H1 (cell line): Measurements from ENCODE around the gene ITGA3. TPM values are rescaled to one million over a fixed set of nuclear protein-coding genes. Genes with fewer than 3 reads are reported as not detected.

Experiments
- CTCF ChIA-PET: fragments of 300-600 bp; sonication (Branson Sonifier 250); formaldehyde crosslinking; loops from one replicate; lab custom pipeline; 2021; ENCODE audit not compliant: partially characterized antibody; lab: Charles Lee
- POLR2A ChIA-PET: fragments of 300-600 bp; sonication (Branson Sonifier 250); formaldehyde crosslinking; loops from one replicate; lab custom pipeline; 2021; ENCODE audit warnings: inconsistent platforms; ENCODE audit not compliant: partially characterized antibody; lab: Charles Lee
- DNase-seq, 2 experiments: peaks; one replicate each; pipeline versions ENCODE4 v3.0.0 to v3.0.0-alpha.2; 2010 to 2022; ENCODE audit warnings: low spot score in 2 of 2, low read depth in 1 of 2, mixed read lengths in 1 of 2
- FAIRE-seq: peaks from 2 replicates; lab custom pipeline; 2011; peaks lifted over from hg19 to GRCh38; lab: Jason Lieb, UNC
- H2AFZ ChIP-seq: 2 replicates; pipeline ENCODE4 v1.8.1; 2012; ENCODE audit warnings: low read length, inconsistent platforms
- H2AK5ac ChIP-seq: 2 replicates; pipeline ENCODE4 v1.6.1; 2013; ENCODE audit warnings: low read depth, low read length
- H2BK120ac ChIP-seq: replicated peaks from 2 replicates; pipeline ENCODE3; 2013; ENCODE audit warnings: low read depth, low read length, inconsistent platforms
- H2BK12ac ChIP-seq: 2 replicates; pipeline ENCODE4 v1.6.1; 2013; ENCODE audit warnings: low read depth, low read length
- H2BK15ac ChIP-seq: 2 replicates; pipeline ENCODE4 v1.6.1; 2013; ENCODE audit warnings: low read length
- H2BK20ac ChIP-seq: 2 replicates; pipeline ENCODE4 v1.6.1; 2013; ENCODE audit warnings: low read length
- H2BK5ac ChIP-seq: 2 replicates; pipeline ENCODE4 v1.6.1; 2013; ENCODE audit warnings: low read depth, low read length
- H3K14ac ChIP-seq: 2 replicates; pipeline ENCODE4 v1.6.1; 2013; ENCODE audit warnings: inconsistent platforms; ENCODE audit not compliant: insufficient read length
- H3K18ac ChIP-seq: 2 replicates; pipeline ENCODE4 v1.6.1; 2013; ENCODE audit warnings: low read length; ENCODE audit errors: extremely low read depth
- H3K23ac ChIP-seq: 2 replicates; pipeline ENCODE4 v1.6.1; 2013; ENCODE audit warnings: inconsistent platforms; ENCODE audit not compliant: insufficient read length
- H3K23me2 ChIP-seq: 2 replicates; pipeline ENCODE4 v1.6.1; 2013; ENCODE audit warnings: low read depth, low read length
- H3K27ac ChIP-seq: 2 replicates; pipeline ENCODE4 v1.6.1; 2011; ENCODE audit warnings: low read depth, low read length, inconsistent platforms
- H3K27me3 ChIP-seq, 4 experiments: replicated peaks in 1 of 4; 1 replicate in 1 of 4; 2 replicates in 3 of 4; pipeline versions ENCODE4 v1.6.1 to v1.8.1; 2011 to 2013; ENCODE audit warnings: low read length in 3 of 4, mild to moderate bottlenecking in 3 of 4, inconsistent platforms in 2 of 4, mixed read lengths in 2 of 4, moderate library complexity in 1 of 4; ENCODE audit not compliant: control insufficient read depth in 3 of 4, insufficient read depth in 3 of 4; ENCODE audit errors: extremely low read depth in 1 of 4
- H3K36me3 ChIP-seq, 4 experiments: 2 replicates each; pipeline versions ENCODE4 v1.6.1 to v1.8.1; 2011 to 2013; ENCODE audit warnings: mild to moderate bottlenecking in 4 of 4, low read length in 3 of 4, moderate library complexity in 2 of 4, control low read depth in 1 of 4, inconsistent platforms in 1 of 4; ENCODE audit not compliant: insufficient read depth in 4 of 4, control insufficient read depth in 2 of 4
- H3K4ac ChIP-seq: replicated peaks from 2 replicates; pipeline ENCODE3; 2013; ENCODE audit warnings: low read length, low read depth, mixed read lengths, inconsistent platforms; ENCODE audit not compliant: insufficient read length
- H3K4me1 ChIP-seq, 4 experiments: replicated peaks in 1 of 4; 1 replicate in 1 of 4; 2 replicates in 3 of 4; pipeline versions ENCODE4 v1.6.1 to v1.8.1; 2011 to 2013; ENCODE audit warnings: low read length in 3 of 4, inconsistent platforms in 2 of 4, mixed read lengths in 1 of 4; ENCODE audit not compliant: insufficient read depth in 4 of 4, control insufficient read depth in 3 of 4
- H3K4me2 ChIP-seq, 2 experiments: 2 replicates each; pipeline versions ENCODE4 v1.6.1 to v1.8.1; 2011 to 2013; ENCODE audit warnings: low read depth in 2 of 2, low read length in 2 of 2, control low read depth in 1 of 2, inconsistent platforms in 1 of 2, mild to moderate bottlenecking in 1 of 2; ENCODE audit not compliant: insufficient read depth in 1 of 2
- H3K4me3 ChIP-seq, 4 experiments: fragments of 200-600, 300-600 bp in 1 of 4; sonication (generic), shearing (Covaris generic), sonication (Bioruptor Twin) in 1 of 4; 2 replicates each; pipeline versions ENCODE4 v1.5.1 to v1.8.1; 2011 to 2016; ENCODE audit warnings: low read length in 4 of 4, low read depth in 3 of 4, control low read depth in 2 of 4, inconsistent platforms in 2 of 4, mild to moderate bottlenecking in 2 of 4, mixed read lengths in 1 of 4, moderate library complexity in 1 of 4; ENCODE audit not compliant: insufficient read depth in 2 of 4; ENCODE audit errors: extremely low read depth in 1 of 4
- H3K56ac ChIP-seq: replicated peaks from 2 replicates; pipeline ENCODE3; 2013; ENCODE audit warnings: low read depth, mild to moderate bottlenecking, mixed read lengths, low read length, inconsistent platforms; ENCODE audit not compliant: insufficient read length
- H3K79me1 ChIP-seq: 2 replicates; pipeline ENCODE4 v1.6.1; 2013; ENCODE audit warnings: low read depth, low read length, control low read depth
- H3K79me2 ChIP-seq, 2 experiments: 2 replicates each; pipeline versions ENCODE4 v1.6.1 to v1.8.1; 2012 to 2013; ENCODE audit warnings: low read length in 2 of 2, mild to moderate bottlenecking in 2 of 2, inconsistent platforms in 1 of 2; ENCODE audit not compliant: insufficient read depth in 2 of 2, control insufficient read depth in 1 of 2
- H3K9ac ChIP-seq, 4 experiments: replicated peaks in 1 of 4; 1 replicate in 1 of 4; 2 replicates in 3 of 4; pipeline versions ENCODE4 v1.6.1 to v1.8.1; 2011 to 2013; ENCODE audit warnings: low read depth in 3 of 4, low read length in 3 of 4, control low read depth in 2 of 4, mild to moderate bottlenecking in 2 of 4, moderate library complexity in 2 of 4, inconsistent platforms in 1 of 4; ENCODE audit errors: extremely low read depth in 1 of 4
- H3K9me3 ChIP-seq, 2 experiments: 2 replicates each; pipeline versions ENCODE4 v1.6.1 to v1.8.1; 2012 to 2013; ENCODE audit warnings: mild to moderate bottlenecking in 2 of 2, moderate library complexity in 2 of 2, control low read depth in 1 of 2, inconsistent platforms in 1 of 2, low read depth in 1 of 2, low read length in 1 of 2, mixed read lengths in 1 of 2; ENCODE audit not compliant: insufficient read depth in 2 of 2
- H4K20me1 ChIP-seq, 2 experiments: replicated peaks in 1 of 2; 2 replicates each; pipeline versions ENCODE3 to v1.8.1; 2011 to 2013; ENCODE audit warnings: inconsistent platforms in 2 of 2, low read length in 2 of 2, mild to moderate bottlenecking in 1 of 2; ENCODE audit not compliant: insufficient read depth in 2 of 2, control insufficient read depth in 1 of 2
- H4K5ac ChIP-seq: 2 replicates; pipeline ENCODE4 v1.6.1; 2013; ENCODE audit warnings: low read length, low read depth, mixed read lengths, inconsistent platforms; ENCODE audit not compliant: insufficient read length
- H4K8ac ChIP-seq: 2 replicates; pipeline ENCODE4 v1.8.0; 2013; ENCODE audit warnings: mild to moderate bottlenecking, moderate library complexity, low read length, inconsistent platforms; ENCODE audit not compliant: insufficient read depth; ENCODE audit errors: extremely low read depth
- H4K91ac ChIP-seq: replicated peaks from 2 replicates; pipeline ENCODE3; 2013; ENCODE audit warnings: low read length, mixed read lengths, inconsistent platforms; ENCODE audit not compliant: insufficient read length
- EGR1 ChIP-seq: IDR thresholded peaks from 2 replicates; pipeline ENCODE4 v1.6.1; 2011; ENCODE audit warnings: low read depth, low read length, borderline replicate concordance
- JUND ChIP-seq: IDR thresholded peaks from 2 replicates; pipeline ENCODE4 v1.6.1; 2011; ENCODE audit warnings: mild to moderate bottlenecking, improper control_type of control experiment, low read length
- SP2 ChIP-seq: IDR thresholded peaks from 2 replicates; pipeline ENCODE4 v1.6.1; 2012; ENCODE audit warnings: mild to moderate bottlenecking, low read length, inconsistent platforms
- TAF1 ChIP-seq: IDR thresholded peaks from 2 replicates; pipeline ENCODE4 v1.6.1; 2011; ENCODE audit warnings: mild to moderate bottlenecking, low read depth, low read length
- WGBS, 2 experiments: shearing (Covaris generic) in 1 of 2; methylation state at CpG; one replicate each; pipeline versions ENCODE4 v1.1.6 to v1.1.7; 2013 to 2015; ENCODE audit warnings: low lambda C conversion rate in 2 of 2, mixed read lengths in 2 of 2, inconsistent platforms in 1 of 2, low coverage in 1 of 2, missing lambda C conversion rate in 1 of 2; ENCODE audit not compliant: insufficient replicate concordance in 2 of 2, insufficient coverage in 1 of 2, insufficient read length in 1 of 2; ENCODE audit errors: extremely low coverage in 1 of 2, missing lambda C conversion rate in 1 of 2; 5-methylcytosine and 5-hydroxymethylcytosine counted together
- polyA plus RNA-seq, 7 experiments: library from polyadenylated mRNA; depleted of rRNA in 3 of 7; stranded (reverse) in 5 of 7; unstranded in 2 of 7; fragments of >200 nt in 5 of 7; fragments of 200-250 nt in 2 of 7; gene quantifications; 1 replicate in 5 of 7; 2 replicates in 1 of 7; 4 replicates in 1 of 7; pipeline versions ENCODE4 v1.2.1 to v1.2.3, GENCODE V29; 2011 to 2013; ENCODE audit warnings: missing spikeins in 2 of 7, mixed read lengths in 2 of 7
- total RNA-seq: library from RNA; stranded (reverse); fragmentation: NEBNext Ultra II Directional; extraction: Animal tissue kit (Norgen Biotek cat#: 25700); gene quantifications from 2 replicates; pipeline ENCODE4 v1.2.1, GENCODE V29; 2021
- TF ChIP-seq, protein P1 (sequence below): IDR thresholded peaks from 2 replicates; pipeline ENCODE4 v1.6.1; 2012; ENCODE audit warnings: inconsistent platforms
- TF ChIP-seq, protein P2 (sequence below), 3 experiments: IDR thresholded peaks; 1 replicate in 2 of 3; 2 replicates in 1 of 3; pipeline versions ENCODE4 v1.5.1 to v1.6.1; 2011; ENCODE audit warnings: low read length in 3 of 3, mild to moderate bottlenecking in 3 of 3, inconsistent platforms in 2 of 3, low read depth in 1 of 3, moderate library complexity in 1 of 3; ENCODE audit not compliant: insufficient read depth in 1 of 3; ENCODE audit errors: control extremely low read depth in 1 of 3

Gene ITGA3
- total and polyA plus RNA-seq, 2 of the 8 experiments (the other 6 are each of a cell fraction or from before 2014, with no cell fraction given), result 24.0 to 24.2 TPM

DNA sequence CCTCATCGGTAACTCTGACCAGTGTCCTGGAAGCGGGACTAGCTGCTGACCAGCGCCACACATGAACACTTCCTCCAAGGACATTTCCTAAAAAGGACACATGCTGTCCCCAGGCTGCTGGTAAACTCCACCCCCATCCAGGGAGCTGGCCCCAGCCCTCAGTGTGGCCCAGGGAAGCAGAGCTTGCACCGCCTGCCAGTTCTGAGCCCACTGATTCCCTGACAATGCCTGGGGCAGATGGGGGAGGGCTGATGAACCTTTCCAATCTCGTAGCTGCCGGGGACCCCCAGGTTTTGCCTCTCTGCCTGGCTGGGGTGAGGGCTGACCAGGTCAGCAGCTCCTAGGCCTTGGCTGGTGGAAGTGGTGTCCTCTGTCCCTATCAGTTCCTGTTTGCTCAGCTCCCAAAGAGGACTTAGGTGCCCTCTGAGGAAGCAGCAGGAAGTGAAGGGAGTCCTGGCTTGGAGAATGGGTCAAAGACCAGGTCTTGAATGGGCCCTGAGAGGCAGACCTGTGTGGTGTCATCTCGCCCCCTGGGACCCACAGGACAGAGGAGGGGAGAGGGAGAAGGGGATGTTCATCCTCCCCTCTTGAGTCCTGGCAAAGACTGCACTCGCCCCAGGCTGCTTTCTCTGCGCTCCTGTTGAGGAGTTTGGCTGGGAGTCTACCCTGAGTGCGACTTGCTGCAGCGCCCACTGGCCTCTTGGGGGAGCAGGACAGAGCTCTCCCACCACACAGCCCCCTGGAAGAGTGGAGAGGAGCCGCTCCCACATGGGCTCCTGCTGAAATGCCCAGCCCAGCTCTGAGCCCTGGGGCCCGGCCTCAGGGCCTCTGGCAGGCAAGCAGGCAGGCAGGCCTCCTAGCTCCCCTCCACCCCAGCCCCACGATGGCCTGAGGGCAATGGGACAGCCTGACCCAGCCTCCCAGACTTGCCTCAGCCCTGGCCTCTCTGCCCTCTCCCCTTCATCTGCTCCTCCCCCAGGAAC lies 56.1 kb downstream of the ITGA3 start:
- Histone ChIP-seq H3K36me3 (no peaks in the 10 kb centered on the region; a peak in 2 of 8 replicates), H3K4ac (no peak overlapping the region), H3K4me3 (no peak overlapping the region), H3K23ac (no peak overlapping the region), H4K20me1 (peaks cover 0 to 2% of the 10 kb centered on the region in 2 experiments), H3K27me3 (no peaks in the 10 kb centered on the region; a peak in 1 of 7 replicates), H3K56ac (no peak overlapping the region), H3K9ac (no peak overlapping the region), H2BK15ac (0 out of 2 replicates have a peak overlapping the region, but pooled peaks have one; percentile 46), H2AFZ (no peak overlapping the region), H4K5ac (no peak overlapping the region), H4K8ac (no peak overlapping the region), H2BK5ac (0 out of 2 replicates have a peak overlapping the region, but pooled peaks have one; percentile 5), H3K27ac (0 out of 2 replicates have a peak overlapping the region, but pooled peaks have one; percentile 5), H3K4me1 (peaks cover 6 to 11% (median 9%) of the 10 kb centered on the region in 4 experiments; a peak in 6 of 7 replicates), H2BK120ac (no peak overlapping the region), H3K4me2 (no peak overlapping the region), H3K79me1 (no peaks in the 10 kb centered on the region), H3K9me3 (no peaks in the 10 kb centered on the region), H4K91ac (no peak overlapping the region), H2AK5ac (peak overlapping the region; percentile 29; the same call in 1 of the 2 replicates), H3K14ac (no peak overlapping the region), H3K79me2 (no peaks in the 10 kb centered on the region), H2BK20ac (no peak overlapping the region), H3K18ac (no peak overlapping the region), H2BK12ac (no peak overlapping the region), H3K23me2 (peaks cover under 1% of the 10 kb centered on the region; the same call in 1 of the 2 replicates)
- DNase-seq, result peak in 1 of 2 experiments; percentile 55
- CTCF ChIA-PET, result interaction anchor here (0.6 to 23.0 kb wide), 20 partner anchors 11 to 329 kb away, joined by 3 to 412 read pairs (median 4); partner anchors contain the start of genes DLX3, PDK2 and PPP1R9B
- 78% methylated on average over 14 of the region's 14 CpGs; no CpG with 5 or more reads in 1 of the 2 experiments for WGBS, 2 experiments
- FAIRE-seq, result no peak
- POLR2A ChIA-PET, result interaction anchor here (0.6 to 1.6 kb wide), 7 partner anchors 8 to 29 kb away, joined by 3 to 8 read pairs (median 3); no protein-coding TSS in a partner anchor
- TF ChIP-seq JUND, result no peak
- TF ChIP-seq, protein P1, sequence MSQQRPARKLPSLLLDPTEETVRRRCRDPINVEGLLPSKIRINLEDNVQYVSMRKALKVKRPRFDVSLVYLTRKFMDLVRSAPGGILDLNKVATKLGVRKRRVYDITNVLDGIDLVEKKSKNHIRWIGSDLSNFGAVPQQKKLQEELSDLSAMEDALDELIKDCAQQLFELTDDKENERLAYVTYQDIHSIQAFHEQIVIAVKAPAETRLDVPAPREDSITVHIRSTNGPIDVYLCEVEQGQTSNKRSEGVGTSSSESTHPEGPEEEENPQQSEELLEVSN, result no peak
- TF ChIP-seq, protein P2, sequence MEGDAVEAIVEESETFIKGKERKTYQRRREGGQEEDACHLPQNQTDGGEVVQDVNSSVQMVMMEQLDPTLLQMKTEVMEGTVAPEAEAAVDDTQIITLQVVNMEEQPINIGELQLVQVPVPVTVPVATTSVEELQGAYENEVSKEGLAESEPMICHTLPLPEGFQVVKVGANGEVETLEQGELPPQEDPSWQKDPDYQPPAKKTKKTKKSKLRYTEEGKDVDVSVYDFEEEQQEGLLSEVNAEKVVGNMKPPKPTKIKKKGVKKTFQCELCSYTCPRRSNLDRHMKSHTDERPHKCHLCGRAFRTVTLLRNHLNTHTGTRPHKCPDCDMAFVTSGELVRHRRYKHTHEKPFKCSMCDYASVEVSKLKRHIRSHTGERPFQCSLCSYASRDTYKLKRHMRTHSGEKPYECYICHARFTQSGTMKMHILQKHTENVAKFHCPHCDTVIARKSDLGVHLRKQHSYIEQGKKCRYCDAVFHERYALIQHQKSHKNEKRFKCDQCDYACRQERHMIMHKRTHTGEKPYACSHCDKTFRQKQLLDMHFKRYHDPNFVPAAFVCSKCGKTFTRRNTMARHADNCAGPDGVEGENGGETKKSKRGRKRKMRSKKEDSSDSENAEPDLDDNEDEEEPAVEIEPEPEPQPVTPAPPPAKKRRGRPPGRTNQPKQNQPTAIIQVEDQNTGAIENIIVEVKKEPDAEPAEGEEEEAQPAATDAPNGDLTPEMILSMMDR (IDR thresholded peaks at IDR 0.05; ENCODE audit: control extremely low read depth in 1 of 3, insufficient read depth in 1 of 3, low read depth in 1 of 3, low read length in 3 of 3), result peak in 1 of 3 experiments; percentile 24; a peak in 1 of 4 replicates
- no peak for TF ChIP-seq TAF1
- no peak for TF ChIP-seq SP2
- TF ChIP-seq EGR1, result no peak
